22Rv1 (cell line): Measurements from ENCODE around the gene SYNE3.

Source experiments
- H3K27ac ChIP-seq: fragments of 450-650 bp; 2 replicates; pipeline ENCODE4 v1.5.1; 2017
- CTCF ChIP-seq: fragments of 450-650 bp; IDR thresholded peaks from 2 replicates; pipeline ENCODE4 v1.5.1; 2017; ENCODE audit warnings: mild to moderate bottlenecking
- ZFX ChIP-seq: fragments of 450-650 bp; IDR thresholded peaks from 2 replicates; pipeline ENCODE4 v1.6.1; 2017; ENCODE audit warnings: antibody characterized with exemption, borderline replicate concordance

SYNE3 gene

GRCh38 chr14:95509495-95509894, 7.0 kb downstream of the SYNE3 start:
- no peak overlapping the region for H3K27ac ChIP-seq
- TF ChIP-seq ZFX, result no peak

GRCh38 chr14:95508377-95508776, 8.1 kb downstream of the SYNE3 start:
- TF ChIP-seq ZFX (no peak), CTCF (no peak)
- no peak overlapping the region for H3K27ac ChIP-seq

- H3K27ac ChIP-seq, result no peak overlapping the region
- no peak for TF ChIP-seq CTCF
Observed at GRCh38 chr14:95507701-95508103, 8.7 kb downstream of the SYNE3 start.

- TF ChIP-seq CTCF, result no peak
- no peak for TF ChIP-seq ZFX
- no peak overlapping the region for H3K27ac ChIP-seq
Observed at GRCh38 chr14:95507174-95507573, 9.3 kb downstream of the SYNE3 start.

- no peak overlapping the region for H3K27ac ChIP-seq
- TF ChIP-seq CTCF (no peak), ZFX (no peak)
Observed at GRCh38 chr14:95505030-95505589, 11.3 kb downstream of the SYNE3 start.

- no peak overlapping the region for H3K27ac ChIP-seq
- TF ChIP-seq ZFX, result no peak
- TF ChIP-seq CTCF, result no peak
Observed at GRCh38 chr14:95504135-95505029, 12.1 kb downstream of the SYNE3 start.

GRCh38 chr14:95503365-95504134, 12.9 kb downstream of the SYNE3 start:
- no peak overlapping the region for H3K27ac ChIP-seq
- TF ChIP-seq CTCF (no peak), ZFX (no peak)
